Measurements from ENCODE around the gene ETFB. TPM values are rescaled to one million over a fixed set of nuclear protein-coding genes. Genes with fewer than 3 reads are reported as not detected.

ETFB gene
- total and polyA plus RNA-seq, 12 donors: 220 to 542 (median 359) TPM

- intact Hi-C loops (cut with DNase I): no loop called here
- Histone ChIP-seq H3K4me3 (no peak overlapping the region), H3K27ac (no peak overlapping the region), H3K4me1 (no peaks in the 10 kb centered on the region), H3K36me3 (no peaks in the 10 kb centered on the region), H3K9me3 (peaks cover 0 to 10% (median 0%) of the 10 kb centered on the region in 11 donors), H3K27me3 (peaks cover 0 to 57% (median 42%) of the 10 kb centered on the region in 7 donors)
- 83 to 84% methylated on average over 3 of the region's 3 CpGs for WGBS, 2 donors
- TF ChIP-seq CTCF (IDR thresholded peaks at IDR 0.05): no peak
- ATAC-seq: no peak
- DNase-seq: no peak
These were observed 48.8 kb downstream of the ETFB start for GRCh38 chr19:51317376-51317775.

- TF ChIP-seq CTCF (IDR thresholded peaks at IDR 0.05): no peak
- 63 to 69% methylated on average over 7 to 8 of the region's 8 CpGs for WGBS, 2 donors
These were observed 49.5 kb downstream of the ETFB start for GRCh38 chr19:51316688-51317087.

GRCh38 chr19:51311351-51312257 is 54.6 kb downstream of the ETFB start, which contains the start of gene IGLON5:
TSS of gene IGLON5 (plus strand) at chr19:51311644. CDS start at chr19:51311848, 204 bp downstream.
- no peak for ATAC-seq
- Histone ChIP-seq H3K27me3 (peaks cover 0 to 79% (median 68%) of the 10 kb centered on the region in 7 donors), H3K4me3 (no peak within 1 kb of the TSS), H3K27ac (no peak within 1 kb of the TSS), H3K9me3 (peaks cover 0 to 31% (median 11%) of the 10 kb centered on the region in 11 donors), H3K4me1 (no peaks in the 10 kb centered on the region), H3K36me3 (no peaks in the 10 kb centered on the region)
- 1 to 2% methylated on average over 45 to 49 of the region's 76 CpGs for WGBS, 2 donors
- TF ChIP-seq CTCF (IDR thresholded peaks at IDR 0.05): no peak
- intact Hi-C loops (cut with DNase I): no loop called here
- DNase-seq: no peak

More at GRCh38 chr19:51316688-51317087, 49.5 kb downstream of the ETFB start:
- no peak overlapping the region for H3K27ac ChIP-seq
- H3K4me3 ChIP-seq: no peak overlapping the region
- H3K4me1 ChIP-seq: no peaks in the 10 kb centered on the region
- H3K9me3 ChIP-seq: peaks cover 0 to 10% (median 0%) of the 10 kb centered on the region in 11 donors
- H3K36me3 ChIP-seq: no peaks in the 10 kb centered on the region
- DNase-seq (no peak), ATAC-seq (no peak)
- peaks cover 0 to 63% (median 45%) of the 10 kb centered on the region in 7 donors for H3K27me3 ChIP-seq
- intact Hi-C loops (cut with DNase I): no loop called here

- Histone ChIP-seq H3K9me3 (peaks cover 0 to 71% (median 30%) of the 10 kb centered on the region in 11 donors), H3K4me1 (no peaks in the 10 kb centered on the region), H3K36me3 (no peaks in the 10 kb centered on the region), H3K4me3 (no peak overlapping the region), H3K27ac (no peak overlapping the region), H3K27me3 (peaks cover 0 to 43% (median 34%) of the 10 kb centered on the region in 7 donors)
- TF ChIP-seq CTCF (IDR thresholded peaks at IDR 0.05): no peak
- DNase-seq (no peak), ATAC-seq (no peak)
- WGBS, 2 donors: 82% methylated on average over 3 of the region's 3 CpGs
- intact Hi-C loops (cut with DNase I): no loop called here
These were observed 60.7 kb downstream of the ETFB start for GRCh38 chr19:51305479-51305878.
